Measurements from ENCODE around the gene MAT1A.
"Not testable (repeated sequence)": the region's sequence is repeated elsewhere in the genome, so short reads cannot be mapped to it uniquely, and the experiment has no call there.

- TF ChIP-seq CTCF (IDR thresholded peaks at IDR 0.05; ENCODE audit: insufficient read depth, low read length); POLR2AphosphoS5 (IDR thresholded peaks at IDR 0.05; ENCODE audit: low read depth): not testable (repeated sequence)
These were observed 34.7 kb downstream of the MAT1A start for GRCh38 chr10:80254726-80255125.

All from HL-60 (cell line).